Natural killer cell (primary cell): Measurements from ENCODE around the gene ZNF195. TPM values are rescaled to one million over a fixed set of nuclear protein-coding genes. Genes with fewer than 3 reads are reported as not detected.

Source experiments
- ATAC-seq, 3 donors: fragments of 150-1000 bp in 2 of 3; fragments of 200-7000 bp in 1 of 3; cut with Tn5 transposase; 1 replicate in 1 of 3; 2 replicates in 2 of 3; pipeline ENCODE4 v1.10.0; 2021; ENCODE audit warnings: mild to moderate bottlenecking in 2 of 3, moderate library complexity in 2 of 3
- DNase-seq, 2 donors: peaks; one replicate each; pipeline versions ENCODE4 v3.0.0 to v3.0.0-alpha.2; 2013 to 2021; ENCODE audit warnings: mixed read lengths in 1 of 2
- H3K27ac ChIP-seq: one replicate; pipeline ENCODE4 v1.5.1; 2013; ENCODE audit warnings: mild to moderate bottlenecking, low read length
- H3K27me3 ChIP-seq: one replicate; pipeline ENCODE4 v1.6.1; 2013; ENCODE audit warnings: low read length; ENCODE audit not compliant: control insufficient read depth, insufficient read depth
- H3K36me3 ChIP-seq: one replicate; pipeline ENCODE4 v1.6.1; 2013; ENCODE audit warnings: low read length; ENCODE audit not compliant: control insufficient read depth, insufficient read depth
- H3K4me1 ChIP-seq: one replicate; pipeline ENCODE4 v1.6.1; 2013; ENCODE audit warnings: low read length; ENCODE audit not compliant: control insufficient read depth, insufficient read depth
- H3K4me3 ChIP-seq: one replicate; pipeline ENCODE4 v1.5.1; 2013; ENCODE audit warnings: low read length
- H3K9me3 ChIP-seq: one replicate; pipeline ENCODE4 v1.6.1; 2013; ENCODE audit warnings: low read length; ENCODE audit not compliant: control insufficient read depth, insufficient read depth
- H3K27ac Mint-ChIP-seq, 2 donors: one replicate each; pipeline ENCODE4 v1.8.0; 2022; ENCODE audit warnings: mild to moderate bottlenecking in 2 of 2, mixed read lengths in 2 of 2, moderate library complexity in 1 of 2
- H3K27me3 Mint-ChIP-seq, 2 donors: one replicate each; pipeline ENCODE4 v1.8.0; 2022; ENCODE audit warnings: low read depth in 2 of 2, mixed read lengths in 2 of 2
- H3K36me3 Mint-ChIP-seq: one replicate; pipeline ENCODE4 v1.8.0; 2022; ENCODE audit warnings: mixed read lengths
- H3K4me1 Mint-ChIP-seq, 2 donors: one replicate each; pipeline ENCODE4 v1.8.0; 2022; ENCODE audit warnings: mixed read lengths in 2 of 2
- H3K4me3 Mint-ChIP-seq: one replicate; pipeline ENCODE4 v1.8.0; 2022; ENCODE audit warnings: mild to moderate bottlenecking, moderate library complexity, mixed read lengths
- H3K9me3 Mint-ChIP-seq, 2 donors: one replicate each; pipeline ENCODE4 v1.8.0; 2022; ENCODE audit warnings: mixed read lengths in 2 of 2
- WGBS: methylation state at CpG from one replicate; pipeline ENCODE4 v1.1.7; 2013; ENCODE audit warnings: missing lambda C conversion rate; ENCODE audit not compliant: insufficient coverage; 5-methylcytosine and 5-hydroxymethylcytosine counted together
- intact Hi-C: fragments of 100-400 bp; cut with micrococcal nuclease; formaldehyde crosslinking; loops from one replicate; pipeline ENCODE4 v1.14.2; 2022
- total RNA-seq, 4 donors: library from RNA; stranded (reverse); fragments of 120-200 nt in 1 of 4; gene quantifications; one replicate each; pipeline versions ENCODE4 v1.2.3 to v1.2.4, GENCODE V29; 2013 to 2022
- TF ChIP-seq, protein P1 (sequence below): fragments of 200-600 bp; IDR thresholded peaks from one replicate; pipeline ENCODE4 v1.8.0; 2022; ENCODE audit warnings: antibody characterized with exemption

Gene ZNF195
- total RNA-seq, 3 donors from 2014 or later (not counting 1 experiment from before 2014, with no cell fraction given), result 24.7 to 44.1 (median 25.9) TPM

GRCh38 chr11:3346587-3346986 lies 32.4 kb downstream of the ZNF195 start:
- Histone ChIP-seq H3K4me1 (no peaks in the 10 kb centered on the region), H3K36me3 (no peaks in the 10 kb centered on the region), H3K4me3 (no peak overlapping the region), H3K27ac (no peak overlapping the region), H3K9me3 (no peaks in the 10 kb centered on the region), H3K27me3 (peaks cover 2% of the 10 kb centered on the region)
- no peak for ATAC-seq
- H3K27ac Mint-ChIP-seq, result no peak overlapping the region
- no peak for DNase-seq
- TF ChIP-seq, protein P1, sequence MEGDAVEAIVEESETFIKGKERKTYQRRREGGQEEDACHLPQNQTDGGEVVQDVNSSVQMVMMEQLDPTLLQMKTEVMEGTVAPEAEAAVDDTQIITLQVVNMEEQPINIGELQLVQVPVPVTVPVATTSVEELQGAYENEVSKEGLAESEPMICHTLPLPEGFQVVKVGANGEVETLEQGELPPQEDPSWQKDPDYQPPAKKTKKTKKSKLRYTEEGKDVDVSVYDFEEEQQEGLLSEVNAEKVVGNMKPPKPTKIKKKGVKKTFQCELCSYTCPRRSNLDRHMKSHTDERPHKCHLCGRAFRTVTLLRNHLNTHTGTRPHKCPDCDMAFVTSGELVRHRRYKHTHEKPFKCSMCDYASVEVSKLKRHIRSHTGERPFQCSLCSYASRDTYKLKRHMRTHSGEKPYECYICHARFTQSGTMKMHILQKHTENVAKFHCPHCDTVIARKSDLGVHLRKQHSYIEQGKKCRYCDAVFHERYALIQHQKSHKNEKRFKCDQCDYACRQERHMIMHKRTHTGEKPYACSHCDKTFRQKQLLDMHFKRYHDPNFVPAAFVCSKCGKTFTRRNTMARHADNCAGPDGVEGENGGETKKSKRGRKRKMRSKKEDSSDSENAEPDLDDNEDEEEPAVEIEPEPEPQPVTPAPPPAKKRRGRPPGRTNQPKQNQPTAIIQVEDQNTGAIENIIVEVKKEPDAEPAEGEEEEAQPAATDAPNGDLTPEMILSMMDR, result no peak
- 93% methylated on average over 9 of the region's 9 CpGs for WGBS
- H3K36me3 Mint-ChIP-seq, result no peaks in the 10 kb centered on the region
- H3K9me3 Mint-ChIP-seq, result no peaks in the 10 kb centered on the region
- peaks cover 9 to 16% of the 10 kb centered on the region in 2 donors for H3K27me3 Mint-ChIP-seq
- no peak overlapping the region for H3K4me3 Mint-ChIP-seq
- intact Hi-C loops, result loop anchor here (10.0 kb wide), 1 partner anchor 58 kb away; no protein-coding TSS in a partner anchor
- no peaks in the 10 kb centered on the region for H3K4me1 Mint-ChIP-seq

DNA sequence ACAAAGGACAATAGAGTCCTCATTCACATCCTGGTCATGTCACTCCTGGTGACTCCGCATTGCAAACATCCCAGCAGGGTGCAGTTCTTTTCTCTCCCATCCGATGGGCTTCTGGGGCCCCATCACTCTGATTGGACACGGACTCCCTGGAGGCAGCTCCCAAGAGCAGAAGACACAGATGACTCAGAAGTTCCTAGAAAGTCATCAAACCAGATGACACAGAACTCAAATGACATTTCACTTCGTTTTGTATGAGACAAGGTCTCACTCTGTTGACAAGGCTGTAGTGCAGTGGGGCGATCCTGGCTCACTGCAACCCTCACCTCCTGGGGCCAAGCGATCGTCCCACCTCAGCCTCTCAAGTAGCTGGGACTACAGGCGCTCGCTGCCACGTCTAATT lies 33.2 kb downstream of the ZNF195 start:
- H3K27ac Mint-ChIP-seq, result no peak overlapping the region
- no peak overlapping the region for H3K4me3 ChIP-seq
- no peaks in the 10 kb centered on the region for H3K36me3 ChIP-seq
- DNase-seq (no peak), ATAC-seq (no peak)
- WGBS, result 87% methylated on average over 10 of the region's 10 CpGs
- H3K27ac ChIP-seq, result no peak overlapping the region
- peaks cover 18 to 24% of the 10 kb centered on the region in 2 donors for H3K27me3 Mint-ChIP-seq
- no peaks in the 10 kb centered on the region for H3K36me3 Mint-ChIP-seq
- no peak overlapping the region for H3K4me3 Mint-ChIP-seq
- H3K9me3 ChIP-seq, result no peaks in the 10 kb centered on the region
- H3K9me3 Mint-ChIP-seq, result no peaks in the 10 kb centered on the region
- peaks cover 10% of the 10 kb centered on the region for H3K27me3 ChIP-seq
- intact Hi-C loops, result loop anchor here (10.0 kb wide), 1 partner anchor 59 kb away; no protein-coding TSS in a partner anchor
- H3K4me1 ChIP-seq, result no peaks in the 10 kb centered on the region
- TF ChIP-seq, protein P1, result no peak
- no peaks in the 10 kb centered on the region for H3K4me1 Mint-ChIP-seq

- Mint-ChIP-seq H3K4me1 (no peaks in the 10 kb centered on the region), H3K36me3 (no peaks in the 10 kb centered on the region), H3K27ac (no peak overlapping the region), H3K27me3 (peaks cover 23 to 36% of the 10 kb centered on the region in 2 donors), H3K4me3 (no peak overlapping the region), H3K9me3 (no peaks in the 10 kb centered on the region)
- Histone ChIP-seq H3K9me3 (no peaks in the 10 kb centered on the region), H3K4me3 (no peak overlapping the region), H3K36me3 (no peaks in the 10 kb centered on the region), H3K27ac (no peak overlapping the region), H3K4me1 (no peaks in the 10 kb centered on the region), H3K27me3 (peaks cover 10% of the 10 kb centered on the region)
- WGBS, result 81% methylated on average over 4 of the region's 6 CpGs
- TF ChIP-seq, protein P1, result no peak
- DNase-seq, result no peak
- no peak for ATAC-seq
- intact Hi-C loops, result loop anchor here (10.0 kb wide), 1 partner anchor 60 kb away; no protein-coding TSS in a partner anchor
These were observed 34.4 kb downstream of the ZNF195 start for GRCh38 chr11:3344327-3345174.
